Lower leg skin (tissue), 4 donors: Measurements from ENCODE around the gene TGFBR2. TPM values are rescaled to one million over a fixed set of nuclear protein-coding genes. Genes with fewer than 3 reads are reported as not detected.

ENCODE experiments used
- DNase-seq, 2 donors: peaks; one replicate each; pipeline ENCODE4 v3.0.0-alpha.2; 2019; ENCODE audit warnings: low spot score in 2 of 2
- H3K4me3 ChIP-seq: fragments of 200-600 bp; sonication (generic); 2 replicates; pipeline ENCODE4 v1.5.1; 2017; ENCODE audit warnings: mild to moderate bottlenecking, low read depth; ENCODE audit not compliant: poor library complexity, severe bottlenecking
- CTCF ChIP-seq, 3 donors: fragments of 450-650 bp; IDR thresholded peaks; one replicate each; pipeline ENCODE4 v1.5.1; 2016; ENCODE audit warnings: antibody characterized with exemption in 3 of 3, mild to moderate bottlenecking in 3 of 3, moderate library complexity in 2 of 3
- POLR2A ChIP-seq, 2 donors: fragments of 450-650 bp; IDR thresholded peaks; one replicate each; pipeline ENCODE4 v1.6.1; 2016 to 2017; ENCODE audit warnings: antibody characterized with exemption in 2 of 2, mild to moderate bottlenecking in 1 of 2, moderate library complexity in 1 of 2
- WGBS, 2 donors: methylation state at CpG; one replicate each; pipeline ENCODE4 v1.1.5; 2018; 5-methylcytosine and 5-hydroxymethylcytosine counted together
- intact Hi-C: fragments of 100-400 bp; cut with DNase I; formaldehyde crosslinking; loops from one replicate; pipeline ENCODE4 v1.15.0; 2023; ENCODE audit warnings: low total_unique reads
- total RNA-seq, 4 donors: library from RNA; depleted of rRNA; stranded (reverse); fragments of >200 nt; gene quantifications; one replicate each; pipeline ENCODE4 v1.1.0, GENCODE V29; 2016

The TGFBR2 gene
- total RNA-seq = 100 to 1,000 TPM in 1 of 4 donors, 10 to 100 TPM in 3; 57.8 to 109 (median 71.4) TPM

- 0% methylated on average over 17 to 18 of the region's 71 CpGs for WGBS, 2 donors
- intact Hi-C loops = no loop called here
- peak in 1 of 2 donors; percentile 70 for TF ChIP-seq POLR2A (IDR thresholded peaks at IDR 0.05)
- TF ChIP-seq CTCF (IDR thresholded peaks at IDR 0.05) = no peak
- H3K4me3 ChIP-seq = peak within 1 kb of the TSS; percentile 91
- DNase-seq = peak; percentile 95 to 98
Measured at GRCh38 chr3:30606301-30607031, at the start of gene TGFBR2. TGFBR2 (plus strand) TSS chr3:30606601; CDS start chr3:30606884, 283 bp downstream.

- intact Hi-C loops = no loop called here
- 92 to 93% methylated on average over 1 of the region's 1 CpG for WGBS, 2 donors
- no peak for DNase-seq
- H3K4me3 ChIP-seq = no peak overlapping the region
- no peak for TF ChIP-seq POLR2A (IDR thresholded peaks at IDR 0.05)
- no peak for TF ChIP-seq CTCF (IDR thresholded peaks at IDR 0.05)
Measured at GRCh38 chr3:30557746-30558303, 48.6 kb upstream of the TGFBR2 start.

- H3K4me3 ChIP-seq = no peak overlapping the region
- intact Hi-C loops = no loop called here
- DNase-seq = no peak
- WGBS, 2 donors = 97 to 98% methylated on average over 1 of the region's 1 CpG
- TF ChIP-seq POLR2A (IDR thresholded peaks at IDR 0.05) (no peak), CTCF (IDR thresholded peaks at IDR 0.05) (no peak)
Measured at GRCh38 chr3:30563956-30564355, 42.4 kb upstream of the TGFBR2 start.

- H3K4me3 ChIP-seq = no peak overlapping the region
- 94 to 96% methylated on average over 8 of the region's 8 CpGs for WGBS, 2 donors
- DNase-seq = no peak
- TF ChIP-seq CTCF (IDR thresholded peaks at IDR 0.05) (no peak), POLR2A (IDR thresholded peaks at IDR 0.05) (no peak)
- intact Hi-C loops = no loop called here
Measured at GRCh38 chr3:30567139-30567753, 39.2 kb upstream of the TGFBR2 start.

GRCh38 chr3:30576946-30577345 lies 29.5 kb upstream of the TGFBR2 start:
- WGBS, 2 donors = 74 to 76% methylated on average over 4 of the region's 4 CpGs
- TF ChIP-seq CTCF (IDR thresholded peaks at IDR 0.05) (no peak), POLR2A (IDR thresholded peaks at IDR 0.05) (no peak)
- DNase-seq = no peak
- intact Hi-C loops = no loop called here
- no peak overlapping the region for H3K4me3 ChIP-seq
